ENCODE measurements around the gene PTPN14.
"Not testable (repeated sequence)": the region's sequence is repeated elsewhere in the genome, so short reads cannot be mapped to it uniquely, and the experiment has no call there.

The PTPN14 gene

DNA sequence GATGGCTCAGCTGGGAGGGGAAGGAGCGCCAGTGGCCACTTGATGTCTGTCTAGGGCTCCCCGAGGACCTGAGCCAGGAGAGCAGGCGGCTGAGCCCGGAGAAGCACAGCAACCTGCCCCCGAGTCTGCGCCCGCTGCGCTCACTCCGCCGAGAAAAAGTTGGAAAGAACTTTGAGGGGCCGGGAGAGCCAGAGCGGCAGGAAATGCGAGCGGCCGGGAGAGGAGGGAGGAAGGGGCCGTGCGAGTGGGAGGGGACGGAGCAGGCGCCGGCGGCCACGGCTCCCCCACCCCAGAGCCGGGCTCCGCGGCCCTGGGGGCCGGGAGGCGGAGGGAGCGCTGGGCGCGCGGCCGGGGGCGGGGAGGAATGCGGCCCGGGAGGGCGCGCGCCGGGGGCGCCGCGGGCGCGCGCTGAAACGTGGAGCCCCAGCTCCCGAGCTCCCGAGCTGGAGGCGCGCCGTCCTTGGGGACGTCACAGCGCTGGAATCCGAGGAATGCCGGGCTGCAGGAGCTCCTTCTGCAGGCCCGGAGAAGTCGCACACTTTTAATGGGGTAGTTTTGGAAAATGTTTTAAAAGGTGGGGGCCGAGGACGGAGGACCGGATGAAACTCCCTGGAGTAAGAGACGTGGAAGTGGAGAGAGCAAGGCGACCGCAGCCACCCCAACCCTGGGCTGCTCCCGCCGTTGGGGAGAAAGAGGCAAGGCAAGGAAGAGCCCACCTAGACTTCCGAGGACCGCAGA, at the start of gene PTPN14:
Gene PTPN14 (minus strand): TSS at position 167 of the 738 bp plus-strand sequence. CDS start 86,799 bp downstream, outside the sequence.
- DNase-seq: no peak

DNA sequence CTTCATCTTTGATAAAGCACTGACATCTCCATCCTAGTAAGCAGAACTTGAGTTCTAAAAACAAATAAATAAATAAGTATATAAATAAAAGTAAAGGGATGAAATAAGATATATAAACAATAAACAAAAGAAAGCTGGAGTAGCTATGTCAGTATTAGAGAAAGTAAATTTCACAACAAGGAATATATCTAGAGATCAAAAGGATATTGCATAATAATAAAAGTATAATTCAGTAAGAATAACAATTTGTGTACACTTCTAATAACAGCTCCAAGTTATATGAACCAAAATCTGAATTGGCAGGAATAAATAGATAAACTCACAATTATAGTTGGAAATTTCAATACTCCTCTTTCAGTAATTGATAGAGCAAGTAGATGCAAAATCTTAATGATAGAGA, 41.8 kb upstream of the PTPN14 start:
- no peak for DNase-seq

DNA sequence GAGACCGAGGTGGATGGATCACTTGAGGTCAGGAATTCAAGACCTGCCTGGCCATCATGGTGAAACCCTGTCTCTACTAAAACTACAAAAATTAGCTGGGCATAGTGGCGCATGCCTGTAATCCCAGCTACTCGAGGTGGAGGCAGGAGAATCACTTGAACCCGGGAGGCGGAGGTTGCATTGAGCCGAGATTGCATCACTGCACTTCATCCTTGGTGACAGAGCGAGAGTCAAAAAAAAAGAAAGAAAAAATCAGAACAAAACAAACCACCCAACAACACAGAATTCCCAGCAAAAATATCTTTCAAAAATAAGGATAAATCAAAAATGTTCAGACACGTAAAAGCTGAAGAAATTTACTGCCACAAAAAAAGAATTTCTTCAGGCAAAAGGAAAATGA, 40.5 kb upstream of the PTPN14 start:
- not testable (repeated sequence) for DNase-seq

DNA sequence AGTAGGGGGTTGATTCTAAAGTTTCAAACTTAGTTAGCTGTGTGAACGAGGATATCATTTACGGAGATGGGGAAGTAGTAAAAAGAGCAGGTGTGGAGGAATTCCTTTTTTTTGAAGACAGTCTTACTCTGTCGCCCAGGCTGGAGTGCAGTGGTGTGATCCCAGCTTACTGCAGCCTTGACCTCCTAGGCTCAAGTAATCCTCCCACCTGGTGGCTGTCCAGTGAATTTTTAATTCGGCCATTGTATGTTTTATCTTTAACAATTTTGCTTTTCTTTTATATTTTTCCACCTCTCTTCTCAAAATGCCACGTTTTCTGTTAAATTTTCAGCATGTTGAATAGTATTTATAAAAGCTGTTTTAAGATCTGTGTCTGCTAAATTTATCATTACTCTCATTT, 39.3 kb upstream of the PTPN14 start:
- no peak for DNase-seq

DNA sequence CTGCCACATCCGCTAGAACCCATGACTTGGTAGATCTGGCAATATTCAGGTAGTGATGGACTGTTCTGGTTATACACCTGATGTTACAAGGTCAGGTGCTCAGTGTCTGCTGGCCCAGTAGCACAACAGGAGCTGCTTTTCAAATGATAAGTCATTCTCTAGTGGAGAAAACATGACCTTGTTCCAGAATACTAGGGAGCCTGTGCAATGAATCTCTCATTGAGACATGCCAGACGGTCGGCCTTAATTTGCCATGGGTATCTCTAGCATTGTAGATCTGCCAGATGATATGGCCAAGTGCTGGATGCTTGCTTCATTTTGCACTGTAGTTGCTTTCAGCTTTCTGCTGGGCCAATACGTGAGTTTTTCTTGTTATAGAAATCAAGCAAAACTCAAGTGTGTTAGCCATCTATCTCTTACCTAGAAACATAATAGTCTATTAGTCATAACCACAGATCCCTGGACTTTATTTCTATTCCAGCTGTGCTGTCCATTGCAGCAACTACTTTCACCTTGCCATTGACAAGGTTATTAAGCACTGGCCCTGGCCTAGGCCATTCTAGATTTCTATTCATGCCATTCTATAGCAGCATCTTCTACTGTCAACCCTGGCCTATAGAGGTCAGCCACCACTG, 37.7 kb upstream of the PTPN14 start:
- DNase-seq: no peak

DNA sequence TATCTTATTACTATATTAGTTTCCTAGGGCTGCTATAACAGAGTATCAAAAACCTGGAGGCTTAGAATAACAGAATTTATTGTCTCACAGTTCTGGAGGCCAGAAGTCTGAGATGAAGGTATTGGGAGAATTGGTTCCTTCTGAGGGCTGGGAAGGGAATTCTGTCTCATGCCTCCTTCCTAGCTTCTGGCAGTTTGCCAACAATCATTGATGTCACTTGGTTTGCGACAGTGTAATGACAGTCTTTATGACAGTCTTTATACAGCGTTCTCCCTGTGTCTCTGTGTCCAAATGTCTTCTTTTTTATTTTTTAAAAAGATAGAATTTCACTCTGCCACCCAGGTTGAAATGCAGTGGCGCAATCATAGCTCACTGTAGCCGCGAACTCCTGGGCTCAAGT, 35.8 kb upstream of the PTPN14 start:
- no peak for DNase-seq

DNA sequence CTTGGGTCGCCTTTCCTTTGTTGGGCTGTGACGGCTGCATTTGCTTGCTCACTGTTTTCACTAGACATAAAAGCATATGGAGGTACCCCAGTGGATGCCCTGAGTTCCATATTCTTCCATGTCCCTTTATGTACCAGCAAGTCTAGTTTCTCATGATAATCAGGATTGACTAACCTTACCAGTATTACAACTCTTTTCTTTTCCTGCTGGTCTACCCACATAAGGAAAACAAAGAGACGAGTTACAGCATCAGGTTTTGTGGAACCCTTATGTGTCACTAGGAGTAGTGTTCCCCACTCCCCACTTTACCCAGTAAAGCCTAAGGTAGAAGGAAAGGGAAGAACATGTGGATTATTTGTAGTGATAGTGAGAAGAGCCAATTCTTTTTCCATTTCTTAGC, 35.2 kb upstream of the PTPN14 start:
- DNase-seq: no peak

DNA sequence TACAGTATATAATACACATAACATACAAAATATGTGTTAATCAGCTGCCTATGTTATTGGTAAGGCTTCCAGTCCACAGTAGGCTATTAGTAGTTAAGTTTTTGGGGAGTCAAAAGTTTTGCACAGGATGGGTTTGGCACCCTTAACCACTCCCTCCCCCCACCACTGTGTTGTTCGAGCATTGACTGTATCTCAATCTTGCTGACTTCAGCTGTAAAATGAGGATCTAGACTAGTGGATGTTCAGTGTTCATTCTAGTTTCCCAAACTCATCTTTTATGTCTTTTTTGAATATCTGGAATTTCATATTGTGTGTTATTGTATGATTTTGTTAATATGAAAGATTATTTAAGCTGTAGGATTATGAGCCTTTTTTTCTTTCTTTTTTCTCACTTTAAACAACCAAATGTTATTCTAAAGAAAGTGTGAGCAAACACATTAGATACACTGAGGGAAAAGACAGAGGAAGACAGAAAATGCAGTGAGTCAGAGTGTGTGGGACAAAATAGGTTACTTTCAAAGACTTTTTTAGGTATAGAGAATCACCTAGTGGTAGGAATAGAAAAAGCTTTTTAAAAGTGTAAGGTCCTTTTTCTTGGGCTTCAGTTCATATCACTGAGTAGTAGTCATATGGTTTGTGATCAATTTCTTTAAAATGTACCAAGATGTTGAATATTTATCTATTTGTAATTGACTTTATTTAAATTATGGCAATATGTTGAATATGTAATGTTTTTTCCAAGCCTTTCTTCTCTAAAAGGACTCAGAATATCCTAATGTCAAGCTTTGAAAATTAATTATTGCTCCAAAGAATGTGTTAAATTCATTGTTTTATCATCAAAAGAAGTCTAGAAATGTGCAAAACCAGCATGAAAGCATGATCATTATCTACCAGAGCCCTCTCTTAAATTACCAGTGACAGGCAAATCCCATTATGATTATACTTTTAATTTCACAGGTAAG, 33.7 kb upstream of the PTPN14 start:
- peak; percentile 38 for DNase-seq

DNA sequence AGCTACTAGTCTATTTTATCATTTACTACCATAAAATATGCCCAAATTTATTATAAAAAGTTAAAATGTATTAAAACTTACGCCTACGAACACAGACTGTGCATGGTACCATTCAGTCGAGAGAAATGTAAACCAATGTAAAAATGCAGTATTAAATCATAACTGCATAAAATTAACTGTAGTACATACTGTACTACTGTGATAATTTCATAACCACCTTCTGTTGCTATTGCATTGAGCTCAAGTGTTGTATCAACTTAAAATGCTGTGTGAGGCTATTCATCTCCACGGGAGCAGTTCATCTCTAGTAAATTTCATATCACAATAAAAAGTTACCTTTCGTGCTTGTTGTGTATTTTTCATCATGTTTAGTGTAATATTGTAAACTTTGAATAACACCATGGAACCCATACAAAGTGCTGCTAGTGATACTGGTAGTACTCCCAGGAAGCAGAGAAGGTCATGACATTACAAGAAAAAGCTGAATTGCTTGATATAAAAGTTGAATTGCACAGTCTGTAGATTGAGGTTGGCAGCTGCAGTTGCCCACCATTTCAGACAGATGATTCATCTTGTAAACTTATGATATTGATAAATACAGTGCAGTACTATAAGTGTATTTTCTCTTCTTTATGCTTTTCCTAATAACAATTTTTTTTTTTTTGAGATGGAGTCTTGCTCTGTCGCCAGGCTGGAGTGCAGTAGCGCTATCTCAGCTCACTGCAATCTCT, 32.6 kb upstream of the PTPN14 start:
- no peak for DNase-seq

DNA sequence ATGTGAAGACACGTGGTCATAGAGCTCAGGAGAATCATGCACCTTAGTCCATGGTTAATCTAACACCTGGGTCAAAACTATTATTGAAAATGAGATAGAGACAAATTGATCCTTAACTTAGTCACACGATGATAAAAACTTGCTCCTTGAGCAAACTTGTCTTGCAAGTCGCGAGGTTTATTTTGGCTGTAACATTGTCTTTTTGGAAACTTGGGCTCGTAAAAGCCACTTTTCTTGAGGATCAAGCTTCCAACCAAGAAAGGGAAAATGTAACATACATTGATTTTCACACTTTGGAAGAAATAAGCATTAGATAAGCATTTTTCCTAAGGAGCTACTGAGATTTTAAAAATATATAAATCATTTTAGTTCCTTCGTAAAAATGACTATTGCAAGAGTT, 31.7 kb upstream of the PTPN14 start:
- no peak for DNase-seq

DNA sequence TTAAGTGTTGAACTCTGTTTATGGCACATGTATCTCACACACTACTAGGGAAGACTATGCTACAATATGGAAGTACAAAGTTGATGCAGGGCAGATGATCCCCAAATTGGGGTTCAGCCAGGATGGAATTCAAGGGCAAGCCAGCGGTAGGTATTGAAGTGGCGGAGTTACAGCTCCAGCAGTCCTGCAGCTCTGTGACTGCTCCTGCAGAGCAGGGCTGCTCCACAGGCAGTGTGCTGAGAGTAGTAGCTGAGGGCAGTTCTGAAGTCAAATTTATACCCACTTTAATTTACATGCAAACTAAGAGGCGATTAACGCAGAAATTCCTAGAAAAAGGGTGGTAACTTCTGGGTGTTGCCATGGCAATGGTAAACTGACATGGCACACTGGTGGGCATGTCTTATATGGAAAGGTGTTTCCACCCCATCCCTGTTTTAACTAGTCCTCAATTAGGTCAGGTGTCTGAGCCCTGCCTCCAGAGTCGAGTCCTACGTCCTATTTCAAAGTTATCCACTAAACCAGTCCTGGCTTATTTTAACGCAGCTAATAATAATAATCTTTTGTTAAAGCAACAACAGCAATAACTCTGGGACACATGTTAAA, 31.0 kb upstream of the PTPN14 start:
- no peak for DNase-seq

DNA sequence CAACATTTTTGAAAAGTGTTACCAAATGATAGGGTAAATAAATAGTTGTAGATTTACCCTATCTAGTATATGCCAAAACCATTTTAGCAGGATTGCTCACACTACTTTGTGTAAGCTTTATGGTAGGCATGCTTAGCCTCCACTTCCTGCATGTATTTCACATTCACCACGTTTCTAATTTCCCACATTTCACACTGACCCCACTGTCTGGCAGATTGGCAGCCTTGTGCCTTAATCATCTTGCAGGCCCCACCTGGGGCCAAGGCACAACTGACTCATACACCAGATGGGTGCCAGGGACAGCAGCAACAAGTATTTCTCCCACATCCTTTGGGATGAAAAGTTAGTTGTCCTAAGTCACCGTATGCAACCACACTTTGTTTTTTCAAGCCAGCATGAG, 30.4 kb upstream of the PTPN14 start:
- DNase-seq: no peak

DNA sequence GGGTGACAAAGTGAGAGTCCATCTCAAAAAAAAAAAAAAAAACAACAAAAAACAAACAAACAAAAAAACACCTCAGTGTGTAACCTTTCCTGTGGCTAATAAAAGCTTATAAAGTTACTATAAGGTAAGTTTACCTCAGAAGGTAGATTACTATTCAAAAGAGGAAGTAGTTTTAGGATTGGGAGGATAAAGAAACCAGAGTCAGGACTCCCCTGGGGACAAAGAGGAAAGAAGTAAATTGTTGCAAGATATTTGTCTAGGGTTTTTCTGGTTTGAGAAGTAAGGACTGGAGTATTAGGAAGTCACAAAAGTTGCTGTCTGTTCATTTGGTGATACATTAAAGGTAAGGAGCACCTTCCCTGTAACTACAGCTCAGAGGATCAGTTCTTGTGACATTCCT, 27.8 kb upstream of the PTPN14 start:
- no peak for DNase-seq

DNA sequence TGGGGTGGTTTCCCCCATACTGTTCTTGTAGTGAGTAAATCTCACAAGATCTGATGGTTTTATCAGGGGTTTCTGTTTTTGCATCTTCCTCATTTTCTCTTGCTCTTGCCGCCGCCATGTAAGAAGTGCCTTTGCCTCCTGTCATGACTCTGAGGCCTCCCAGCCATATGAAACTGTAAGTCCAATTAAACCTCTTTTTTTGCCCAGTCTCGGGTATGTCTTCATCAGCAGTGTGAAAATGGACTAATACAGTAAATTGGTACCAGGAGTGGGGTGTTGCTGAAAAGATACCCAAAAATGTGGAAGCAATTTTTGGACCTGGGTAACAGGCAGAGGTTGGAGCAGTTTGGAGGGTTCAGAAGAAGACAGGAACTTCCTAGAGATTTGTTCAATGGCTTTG, 24.7 kb upstream of the PTPN14 start:
- DNase-seq: not testable (repeated sequence)

DNA sequence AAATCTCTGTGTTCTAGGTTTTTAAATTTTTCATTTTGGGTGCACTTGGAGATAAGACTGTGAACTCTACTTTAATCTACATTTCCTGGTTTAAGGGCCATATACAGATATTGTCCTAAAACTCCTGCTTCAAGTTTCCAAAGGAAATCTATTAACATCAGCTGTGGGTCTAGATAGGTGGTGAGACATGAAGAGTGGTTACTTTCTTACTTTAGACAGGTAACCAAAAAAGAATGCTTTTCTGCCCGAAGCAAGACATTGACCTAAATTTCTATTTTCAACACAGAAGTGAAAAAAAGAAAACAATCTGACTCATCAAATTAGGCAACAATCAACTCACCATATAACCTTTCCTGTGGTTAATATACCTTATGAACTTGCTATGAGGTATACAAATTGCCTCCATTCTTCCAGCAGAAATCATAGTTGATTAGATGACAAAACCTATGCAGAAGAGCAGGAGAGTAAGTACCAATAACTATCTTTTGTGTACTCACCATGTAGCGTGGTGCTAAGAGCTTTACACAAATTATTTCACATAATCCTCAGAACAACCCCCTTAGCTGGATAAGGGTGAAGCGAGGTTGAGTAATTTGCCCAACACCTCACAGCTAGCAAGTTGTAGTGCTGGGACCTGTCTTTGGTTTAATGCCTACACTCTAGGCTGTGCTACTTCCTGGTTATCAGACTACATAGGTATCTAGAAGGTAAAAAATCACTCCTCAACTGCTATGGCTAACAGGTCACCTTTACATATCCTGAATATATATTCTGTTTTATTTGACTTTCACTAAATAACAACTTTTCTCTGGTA, 23.4 kb upstream of the PTPN14 start:
- no peak for DNase-seq

DNA sequence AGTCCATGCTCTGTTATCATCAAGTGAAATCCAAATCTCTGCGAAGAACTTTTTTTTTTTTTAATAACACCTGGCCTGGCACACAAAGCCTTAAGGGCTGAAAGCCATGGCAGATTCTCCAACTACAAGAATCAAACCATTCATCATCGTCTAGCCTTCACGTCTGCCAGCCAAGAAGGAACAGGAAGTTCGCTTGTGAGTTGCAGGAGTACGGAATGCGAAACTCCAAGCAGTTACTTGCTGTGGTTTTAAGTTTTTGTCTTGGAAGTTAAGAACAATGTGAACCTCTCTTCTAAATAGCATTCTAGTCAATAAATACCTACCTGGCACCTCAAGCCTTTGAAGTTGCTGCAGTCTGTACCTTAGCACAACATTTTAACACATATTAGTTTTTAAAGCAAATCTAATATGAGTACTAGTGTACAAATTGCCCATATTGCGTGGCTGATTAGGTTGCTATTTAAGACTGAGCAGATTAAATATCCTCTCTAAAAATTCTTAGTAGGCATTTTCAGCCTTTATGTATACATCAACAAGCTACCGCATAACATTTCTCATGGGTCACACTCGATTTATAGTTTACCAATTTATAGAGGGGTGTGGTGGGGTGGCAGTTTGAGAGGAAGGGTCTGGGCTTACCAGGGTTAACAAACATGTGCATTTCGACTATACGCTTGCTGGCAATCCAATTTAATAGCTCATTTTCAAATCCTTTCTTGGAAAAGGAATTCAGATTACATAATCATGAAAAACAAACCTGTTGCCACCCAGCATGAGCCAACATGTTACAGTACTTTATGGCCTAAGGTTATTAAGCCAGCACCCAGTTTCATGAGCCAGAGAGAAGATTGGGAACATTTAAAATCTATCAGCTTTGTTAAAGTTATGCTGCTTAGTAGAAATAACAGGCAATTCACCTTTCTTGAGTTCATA, 22.2 kb upstream of the PTPN14 start:
- DNase-seq: no peak

DNA sequence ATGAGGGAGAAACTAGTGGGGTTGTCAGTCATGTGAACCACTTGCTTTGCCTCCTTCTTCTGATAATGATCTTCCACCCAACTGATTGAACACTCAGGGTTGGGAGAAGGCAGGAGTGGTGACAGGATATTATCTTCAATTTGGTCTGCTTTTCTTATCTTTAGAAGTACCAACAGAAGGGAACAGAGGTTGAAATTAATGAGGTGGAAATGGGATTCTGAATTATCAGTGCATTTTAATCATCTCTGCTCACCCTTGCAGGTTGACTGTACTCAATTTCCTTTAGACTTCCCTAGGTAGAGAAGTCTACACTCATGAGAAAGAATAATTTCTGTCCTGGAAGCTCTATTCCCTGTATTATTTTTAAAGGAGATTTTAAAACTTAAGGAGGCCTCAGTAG, 19.9 kb upstream of the PTPN14 start:
- DNase-seq: no peak

DNA sequence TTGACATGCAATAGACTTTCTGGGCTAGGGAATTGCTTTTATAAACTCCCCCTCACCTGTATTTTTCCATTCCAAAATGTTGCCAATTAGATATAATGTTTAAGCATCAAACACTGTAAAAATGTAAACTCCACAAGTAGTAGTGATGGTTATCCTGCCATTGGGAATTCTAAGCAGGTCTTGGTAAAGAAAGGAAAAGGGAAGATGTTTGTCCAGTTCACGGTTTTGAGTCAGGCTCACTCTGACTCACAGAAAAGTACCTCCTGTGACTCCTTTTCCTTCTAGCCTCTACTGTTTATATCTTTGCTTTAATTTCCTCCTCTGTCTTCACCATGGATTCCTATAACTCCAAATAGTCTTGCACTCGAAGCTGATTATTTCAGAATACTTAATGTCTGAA, 19.0 kb upstream of the PTPN14 start:
- no peak for DNase-seq

DNA sequence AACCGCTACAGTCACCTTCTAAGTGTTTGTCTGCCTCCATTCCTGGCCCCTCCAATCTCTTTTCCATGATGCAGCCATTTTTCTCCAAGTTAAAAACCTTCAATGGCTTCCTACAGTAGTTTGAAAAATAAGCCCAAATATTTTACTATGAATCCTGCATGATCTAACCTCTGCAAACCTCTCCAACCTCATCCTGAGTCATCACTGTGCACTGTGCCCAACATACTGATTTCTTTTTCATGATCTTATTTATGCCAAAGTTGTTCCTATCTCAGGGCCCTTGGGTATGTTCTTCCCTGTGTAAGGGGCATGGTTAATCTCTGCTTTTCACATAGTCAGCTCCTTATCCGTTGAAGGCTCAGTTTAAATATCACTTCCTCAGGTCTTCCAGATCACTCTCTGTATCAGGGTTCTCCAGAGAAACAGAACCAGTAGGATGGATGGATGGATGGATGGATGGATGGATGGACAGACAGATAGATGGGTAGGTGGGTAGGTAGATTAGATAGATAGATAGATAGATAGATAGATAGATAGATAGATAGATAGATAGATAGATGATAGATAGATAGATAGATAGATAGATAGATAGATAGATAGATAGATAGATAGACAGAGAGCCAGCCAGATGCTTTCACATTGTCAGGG, 18.1 kb upstream of the PTPN14 start:
- no peak for DNase-seq

DNA sequence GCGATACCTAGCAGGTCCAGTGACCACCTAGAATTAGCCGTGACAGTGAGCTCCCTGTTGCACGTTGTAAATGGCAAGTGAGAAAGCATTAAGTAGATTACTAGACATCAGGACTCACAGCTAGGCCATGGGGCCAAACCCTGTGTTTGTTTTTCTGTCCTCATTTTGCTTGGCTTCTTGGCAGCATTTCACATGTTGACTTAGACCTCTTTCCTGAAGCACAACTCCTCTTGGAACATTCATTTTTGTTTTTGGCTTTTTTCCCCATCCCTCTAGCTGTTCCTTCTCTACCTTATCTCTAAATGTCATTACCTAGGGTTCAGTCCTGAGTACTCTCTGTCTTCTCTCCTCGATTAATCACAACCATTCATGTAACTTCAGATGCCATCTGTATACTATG, 16.9 kb upstream of the PTPN14 start:
- DNase-seq: no peak

All from hematopoietic multipotent progenitor cell treated with erythropoietin and hydrocortisone succinate and interleukin-3 and kit ligand, for 8 days (in vitro differentiated cells).